Neuronal stem cell (in vitro differentiated cells): ENCODE results near the gene CALML3.

Source experiments
- DNase-seq: peaks from one replicate; pipeline ENCODE4 v3.0.0-alpha.2; 2013; ENCODE audit warnings: low spot score
- H2AFZ ChIP-seq: one replicate; pipeline ENCODE4 v1.6.1; 2013; ENCODE audit warnings: mild to moderate bottlenecking, low read length, inconsistent platforms
- H2AK5ac ChIP-seq: 2 replicates; pipeline ENCODE4 v1.6.1; 2013; ENCODE audit warnings: low read depth, mild to moderate bottlenecking, inconsistent platforms, low read length, moderate library complexity, mixed read lengths
- H2BK120ac ChIP-seq: 2 replicates; pipeline ENCODE4 v1.6.1; 2013; ENCODE audit warnings: low read depth, mild to moderate bottlenecking, inconsistent platforms, low read length, moderate library complexity, mixed read lengths
- H2BK12ac ChIP-seq: one replicate; pipeline ENCODE4 v1.6.1; 2013; ENCODE audit warnings: low read length, inconsistent platforms
- H2BK15ac ChIP-seq: 2 replicates; pipeline ENCODE4 v1.6.1; 2013; ENCODE audit warnings: mild to moderate bottlenecking, low read length, inconsistent platforms, mixed read lengths
- H2BK5ac ChIP-seq: one replicate; pipeline ENCODE4 v1.6.1; 2013; ENCODE audit warnings: inconsistent platforms, mild to moderate bottlenecking, low read length, moderate library complexity
- H3K14ac ChIP-seq: one replicate; pipeline ENCODE4 v1.6.1; 2013; ENCODE audit warnings: low read length, inconsistent platforms
- H3K18ac ChIP-seq: 2 replicates; pipeline ENCODE4 v1.6.1; 2013; ENCODE audit warnings: low read length, inconsistent platforms
- H3K23ac ChIP-seq: 2 replicates; pipeline ENCODE4 v1.6.1; 2013; ENCODE audit warnings: low read depth, mild to moderate bottlenecking, mixed read lengths, low read length, inconsistent platforms; ENCODE audit not compliant: poor library complexity
- H3K27ac ChIP-seq: replicated peaks from 3 replicates; pipeline ENCODE4 v1.5.1; 2013; ENCODE audit warnings: low read length, inconsistent platforms
- H3K27me3 ChIP-seq, 3 experiments: 2 replicates each; pipeline ENCODE4 v1.6.1; 2013; ENCODE audit warnings: low read length in 3 of 3, mild to moderate bottlenecking in 2 of 3, inconsistent platforms in 1 of 3, low read depth in 1 of 3, mixed read lengths in 1 of 3, moderate library complexity in 1 of 3; ENCODE audit not compliant: control insufficient read depth in 3 of 3, insufficient read depth in 3 of 3
- H3K36me3 ChIP-seq, 2 donors: replicated peaks in 1 of 2; 2 replicates each; pipeline ENCODE4 v1.6.1; 2013; ENCODE audit warnings: low read length in 2 of 2; ENCODE audit not compliant: control insufficient read depth in 2 of 2, insufficient read depth in 2 of 2
- H3K4ac ChIP-seq: 2 replicates; pipeline ENCODE4 v1.6.1; 2013; ENCODE audit warnings: inconsistent platforms, mild to moderate bottlenecking, low read length, moderate library complexity
- H3K4me1 ChIP-seq, 2 donors: 1 replicate in 1 of 2; 2 replicates in 1 of 2; pipeline ENCODE4 v1.6.1; 2013; ENCODE audit warnings: low read length in 2 of 2, low read depth in 1 of 2; ENCODE audit not compliant: control insufficient read depth in 2 of 2, insufficient read depth in 1 of 2
- H3K4me2 ChIP-seq: one replicate; pipeline ENCODE4 v1.6.1; 2013; ENCODE audit warnings: mild to moderate bottlenecking, low read length, inconsistent platforms; ENCODE audit not compliant: insufficient read depth, poor library complexity, severe bottlenecking
- H3K4me3 ChIP-seq, 2 donors: 2 replicates each; pipeline ENCODE4 v1.5.1; 2013; ENCODE audit warnings: low read length in 2 of 2, mild to moderate bottlenecking in 2 of 2, inconsistent platforms in 1 of 2, moderate library complexity in 1 of 2
- H3K79me1 ChIP-seq: one replicate; pipeline ENCODE4 v1.6.1; 2013; ENCODE audit warnings: low read depth, mild to moderate bottlenecking, inconsistent platforms, low read length, moderate library complexity
- H3K9ac ChIP-seq: one replicate; pipeline ENCODE4 v1.6.1; 2013; ENCODE audit warnings: mild to moderate bottlenecking, low read depth, low read length, inconsistent platforms; ENCODE audit not compliant: poor library complexity
- H3K9me3 ChIP-seq, 2 donors: replicated peaks in 1 of 2; 2 replicates each; pipeline versions ENCODE3 to v1.6.1; 2013; ENCODE audit warnings: low read length in 2 of 2, mild to moderate bottlenecking in 2 of 2, inconsistent platforms in 1 of 2, low read depth in 1 of 2, mixed read lengths in 1 of 2, moderate library complexity in 1 of 2; ENCODE audit not compliant: control insufficient read depth in 2 of 2, insufficient read depth in 1 of 2
- H4K8ac ChIP-seq: one replicate; pipeline ENCODE4 v1.6.1; 2013; ENCODE audit warnings: low read depth, mild to moderate bottlenecking, inconsistent platforms, low read length, moderate library complexity
- H4K91ac ChIP-seq: one replicate; pipeline ENCODE4 v1.6.1; 2013; ENCODE audit warnings: low read length, low read depth, mild to moderate bottlenecking, inconsistent platforms; ENCODE audit not compliant: poor library complexity
- WGBS, 2 donors: extraction: QIAGEN DNeasy Blood & Tissue Kit; methylation state at CpG; one replicate each; pipeline ENCODE4 v1.1.7; 2013; ENCODE audit warnings: missing lambda C conversion rate in 2 of 2, mixed read lengths in 1 of 2; ENCODE audit not compliant: insufficient read length in 2 of 2, insufficient replicate concordance in 1 of 2; ENCODE audit errors: extremely low coverage in 2 of 2; 5-methylcytosine and 5-hydroxymethylcytosine counted together

CALML3 gene

DNA sequence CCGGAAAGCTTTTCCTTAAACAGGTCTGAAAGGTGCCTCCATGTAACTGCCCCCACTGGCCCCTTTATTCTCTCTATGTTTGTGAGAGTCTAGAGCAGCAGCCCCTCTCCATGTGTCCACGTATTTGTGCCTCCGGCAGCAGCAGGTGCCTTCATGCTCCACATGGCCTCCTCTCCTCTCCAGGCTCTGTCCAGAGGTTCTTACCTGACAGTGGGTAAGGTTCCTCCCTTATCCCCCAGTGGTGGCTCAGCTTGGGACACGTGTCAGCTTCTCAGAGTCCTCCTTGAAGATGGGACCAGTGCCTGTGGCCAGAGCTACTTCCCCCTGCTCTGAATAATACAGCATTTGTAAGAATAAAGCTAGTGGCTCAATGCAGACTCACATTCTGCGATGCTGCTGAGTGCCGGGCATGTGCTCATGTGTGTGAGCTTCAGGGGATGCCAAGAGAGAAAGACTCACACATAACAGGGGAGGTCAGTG is 7.9 kb downstream of the CALML3 start:
- peak overlapping the region; percentile 82 for H3K18ac ChIP-seq
- DNase-seq, result no peak
- WGBS, 2 donors, result no CpG with 5 or more reads among the region's 6 CpGs
- peak overlapping the region; percentile 38 for H2BK15ac ChIP-seq
- H3K27me3 ChIP-seq, result peaks cover 0 to 9% (median 0%) of the 10 kb centered on the region in 3 experiments
- no peak overlapping the region for H3K23ac ChIP-seq
- no peak overlapping the region for H2BK120ac ChIP-seq
- peak overlapping the region; percentile 54 for H2BK5ac ChIP-seq
- peak overlapping the region; percentile 63 for H3K14ac ChIP-seq
- H3K4me2 ChIP-seq, result no peak overlapping the region
- no peak overlapping the region for H2BK12ac ChIP-seq
- H4K91ac ChIP-seq, result peak overlapping the region; percentile 92
- peak overlapping the region; percentile 73 for H4K8ac ChIP-seq
- no peak overlapping the region for H2AFZ ChIP-seq
- peaks cover 0 to 4% of the 10 kb centered on the region in 2 donors for H3K4me1 ChIP-seq
- no peaks in the 10 kb centered on the region for H3K79me1 ChIP-seq
- H3K4me3 ChIP-seq, result no peak overlapping the region
- peak overlapping the region; percentile 82 for H2AK5ac ChIP-seq
- peaks cover 0 to 2% of the 10 kb centered on the region in 2 donors for H3K9me3 ChIP-seq
- H3K36me3 ChIP-seq, result no peaks in the 10 kb centered on the region
- no peak overlapping the region for H3K4ac ChIP-seq
- no peak overlapping the region for H3K27ac ChIP-seq
- no peak overlapping the region for H3K9ac ChIP-seq

DNA sequence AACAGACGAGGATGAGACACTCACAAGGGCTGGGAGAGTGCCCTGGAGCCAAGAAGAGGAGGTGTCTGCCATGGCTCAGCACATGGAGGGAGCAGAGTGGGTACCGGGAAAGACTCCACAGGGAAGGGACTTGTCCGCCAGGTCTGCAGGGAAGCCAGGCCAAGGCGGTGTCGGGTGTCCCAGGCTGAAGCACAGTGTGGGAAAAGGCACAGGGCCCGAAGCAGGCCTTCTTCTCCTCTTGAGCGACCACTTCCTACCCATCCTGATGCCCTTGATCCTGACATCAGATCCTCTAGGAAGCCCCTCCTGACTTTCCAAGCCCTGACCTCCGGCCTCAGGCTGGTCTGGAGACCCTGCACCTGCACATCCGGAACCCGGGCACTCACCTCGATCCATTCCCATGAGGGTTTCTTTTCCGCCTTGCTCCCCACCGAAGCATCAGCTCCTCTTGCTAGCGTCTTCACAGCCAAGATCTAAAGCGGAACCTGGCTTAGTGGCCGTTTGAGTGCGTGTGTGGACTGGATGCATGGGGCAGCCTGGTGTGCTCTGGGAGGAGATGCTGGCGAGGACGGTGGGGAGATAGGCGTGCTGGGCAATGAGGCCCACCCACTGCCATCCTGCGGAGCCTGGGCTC is 8.5 kb downstream of the CALML3 start:
- H2BK12ac ChIP-seq, result peak overlapping the region; percentile 63
- peak overlapping the region; percentile 54 for H2BK5ac ChIP-seq
- peak overlapping the region; percentile 82 for H2AK5ac ChIP-seq
- peak overlapping the region; percentile 63 for H3K14ac ChIP-seq
- WGBS, 2 donors, result no CpG with 5 or more reads among the region's 21 CpGs
- H2BK120ac ChIP-seq, result no peak overlapping the region
- no peak overlapping the region for H3K23ac ChIP-seq
- H3K4me3 ChIP-seq, result no peak overlapping the region
- H3K4me2 ChIP-seq, result no peak overlapping the region
- H3K27me3 ChIP-seq, result peaks cover 0 to 9% (median 0%) of the 10 kb centered on the region in 3 experiments
- H3K9me3 ChIP-seq, result peaks cover 0 to 2% of the 10 kb centered on the region in 2 donors
- H3K4ac ChIP-seq, result no peak overlapping the region
- no peak overlapping the region for H3K9ac ChIP-seq
- peaks cover 0 to 4% of the 10 kb centered on the region in 2 donors for H3K4me1 ChIP-seq
- no peak overlapping the region for H3K27ac ChIP-seq
- H3K18ac ChIP-seq, result peak overlapping the region; percentile 82
- H2BK15ac ChIP-seq, result peak overlapping the region; percentile 38
- no peak overlapping the region for H2AFZ ChIP-seq
- no peaks in the 10 kb centered on the region for H3K36me3 ChIP-seq
- no peak for DNase-seq
- H4K8ac ChIP-seq, result peak overlapping the region; percentile 73
- H4K91ac ChIP-seq, result peak overlapping the region; percentile 92
- no peaks in the 10 kb centered on the region for H3K79me1 ChIP-seq

GRCh38 chr10:5534051-5534821 is 9.5 kb downstream of the CALML3 start:
- Histone ChIP-seq H3K27ac (no peak overlapping the region), H2BK5ac (peak overlapping the region; percentile 54), H3K79me1 (no peaks in the 10 kb centered on the region), H3K4me2 (no peak overlapping the region), H3K23ac (peak overlapping the region; percentile 77), H3K36me3 (no peaks in the 10 kb centered on the region), H4K91ac (no peak overlapping the region), H3K4ac (no peak overlapping the region), H3K4me1 (peaks cover 0 to 4% of the 10 kb centered on the region in 2 donors), H3K9me3 (no peaks in the 10 kb centered on the region), H3K27me3 (peaks cover 0 to 12% (median 0%) of the 10 kb centered on the region in 3 experiments), H4K8ac (peak overlapping the region; percentile 1), H2BK15ac (no peak overlapping the region), H2BK12ac (no peak overlapping the region), H2AK5ac (peak overlapping the region; percentile 11), H3K9ac (no peak overlapping the region), H2AFZ (no peak overlapping the region), H3K4me3 (no peak overlapping the region), H2BK120ac (no peak overlapping the region), H3K18ac (peak overlapping the region; percentile 65), H3K14ac (no peak overlapping the region)
- no CpG with 5 or more reads among the region's 38 CpGs for WGBS, 2 donors
- DNase-seq, result no peak
